Measurements from ENCODE around the gene FANCI.

DNA sequence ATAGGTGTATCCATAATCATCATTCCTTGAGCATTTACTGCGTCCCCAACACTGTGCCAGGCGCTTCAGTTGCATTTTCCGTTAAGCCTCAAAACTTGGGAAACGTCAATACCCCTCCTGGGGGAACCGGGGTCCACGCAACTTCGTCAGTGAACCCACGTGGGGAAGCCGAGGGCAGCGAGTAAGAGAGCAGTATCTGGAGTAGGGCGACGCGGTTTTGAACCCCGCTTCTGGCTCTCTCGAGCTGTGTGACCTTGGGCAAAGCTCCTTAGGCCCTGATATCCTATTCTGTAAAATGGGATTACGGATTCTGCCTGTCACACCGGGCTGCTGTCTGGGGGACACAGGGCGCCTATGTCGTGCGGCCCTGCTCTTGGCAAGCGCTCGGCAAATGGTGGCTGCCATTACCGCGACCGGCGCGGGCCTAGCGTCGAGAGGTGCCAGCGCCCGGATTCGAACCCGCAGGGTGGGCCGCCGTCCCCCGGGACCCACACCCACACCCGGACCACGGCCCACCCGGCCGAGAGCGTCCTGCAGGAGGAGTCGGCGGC, 90.3 kb downstream of the FANCI start:
- TF ChIP-seq, protein P1, sequence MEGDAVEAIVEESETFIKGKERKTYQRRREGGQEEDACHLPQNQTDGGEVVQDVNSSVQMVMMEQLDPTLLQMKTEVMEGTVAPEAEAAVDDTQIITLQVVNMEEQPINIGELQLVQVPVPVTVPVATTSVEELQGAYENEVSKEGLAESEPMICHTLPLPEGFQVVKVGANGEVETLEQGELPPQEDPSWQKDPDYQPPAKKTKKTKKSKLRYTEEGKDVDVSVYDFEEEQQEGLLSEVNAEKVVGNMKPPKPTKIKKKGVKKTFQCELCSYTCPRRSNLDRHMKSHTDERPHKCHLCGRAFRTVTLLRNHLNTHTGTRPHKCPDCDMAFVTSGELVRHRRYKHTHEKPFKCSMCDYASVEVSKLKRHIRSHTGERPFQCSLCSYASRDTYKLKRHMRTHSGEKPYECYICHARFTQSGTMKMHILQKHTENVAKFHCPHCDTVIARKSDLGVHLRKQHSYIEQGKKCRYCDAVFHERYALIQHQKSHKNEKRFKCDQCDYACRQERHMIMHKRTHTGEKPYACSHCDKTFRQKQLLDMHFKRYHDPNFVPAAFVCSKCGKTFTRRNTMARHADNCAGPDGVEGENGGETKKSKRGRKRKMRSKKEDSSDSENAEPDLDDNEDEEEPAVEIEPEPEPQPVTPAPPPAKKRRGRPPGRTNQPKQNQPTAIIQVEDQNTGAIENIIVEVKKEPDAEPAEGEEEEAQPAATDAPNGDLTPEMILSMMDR (conservative IDR thresholded peaks at IDR 0.05; ENCODE audit: low read depth, low read length) = no peak
- TF ChIP-seq EZH2 (IDR thresholded peaks at IDR 0.05; ENCODE audit: low read length, unreplicated experiment) (no peak), EZH2phosphoT487 (IDR thresholded peaks at IDR 0.05; ENCODE audit: borderline replicate concordance, low read length) (no peak)

Measured in PC-3 (cell line).